GM12892 (cell line): ENCODE results near the gene STRBP.

Source experiments
- POLR2A ChIP-seq: IDR thresholded peaks from 2 replicates; pipeline ENCODE4 v1.6.1; 2011; ENCODE audit warnings: low read depth, low read length, control low read depth
- TAF1 ChIP-seq: IDR thresholded peaks from 2 replicates; pipeline ENCODE4 v1.6.1; 2011; ENCODE audit warnings: low read depth, mild to moderate bottlenecking, control low read depth, low read length, borderline replicate concordance

- no peak for TF ChIP-seq POLR2A
- TF ChIP-seq TAF1: no peak
Observed at GRCh38 chr9:123281659-123282350, 13.4 kb upstream of the STRBP start.
